Stomach (tissue), 9 donors: Measurements from ENCODE around the gene FAM184B. TPM values are rescaled to one million over a fixed set of nuclear protein-coding genes. Genes with fewer than 3 reads are reported as not detected.

Source experiments
- DNase-seq, 2 donors: peaks; one replicate each; pipeline versions ENCODE4 v3.0.0 to v3.0.0-alpha.2; 2013 to 2019
- H3K27ac ChIP-seq, 5 donors: fragments of 200-600 bp in 4 of 5; sonication (generic) in 4 of 5; one replicate each; pipeline ENCODE4 v1.5.1; 2013 to 2019; ENCODE audit warnings: mild to moderate bottlenecking in 1 of 5, moderate library complexity in 1 of 5
- H3K27me3 ChIP-seq, 3 donors: fragments of 200-600 bp; sonication (generic); one replicate each; pipeline ENCODE4 v1.5.1; 2017 to 2019; ENCODE audit warnings: mixed run types in 1 of 3
- H3K36me3 ChIP-seq, 4 donors: fragments of 200-600 bp; sonication (generic); 1 replicate in 3 of 4; 2 replicates in 1 of 4; pipeline ENCODE4 v1.5.1; 2016 to 2019
- H3K4me1 ChIP-seq, 4 donors: fragments of 200-600 bp; sonication (generic); one replicate each; pipeline ENCODE4 v1.5.1; 2016 to 2019
- H3K4me3 ChIP-seq, 4 donors: fragments of 200-600 bp; sonication (generic) in 3 of 4; one replicate each; pipeline ENCODE4 v1.5.1; 2016 to 2019; ENCODE audit warnings: mild to moderate bottlenecking in 1 of 4
- H3K9me3 ChIP-seq, 4 donors: fragments of 200-600 bp; sonication (generic); one replicate each; pipeline ENCODE4 v1.5.1; 2016 to 2019
- CTCF ChIP-seq, 7 experiments: fragments of 450-650 bp in 4 of 7; fragments of 200-600 bp in 3 of 7; sonication (generic) in 3 of 7; IDR thresholded peaks; one replicate each; pipeline ENCODE4 v1.5.1; 2016 to 2019; ENCODE audit warnings: antibody characterized with exemption in 7 of 7, control low read depth in 2 of 7, mild to moderate bottlenecking in 1 of 7
- EP300 ChIP-seq: sonication (generic); formaldehyde crosslinking; IDR thresholded peaks from one replicate; pipeline ENCODE4 v1.6.1; 2017; ENCODE audit warnings: antibody characterized with exemption
- POLR2A ChIP-seq, 4 donors: fragments of 450-650 bp; IDR thresholded peaks; one replicate each; pipeline ENCODE4 v1.6.1; 2016; ENCODE audit warnings: antibody characterized with exemption in 4 of 4, control low read depth in 2 of 4, mild to moderate bottlenecking in 1 of 4, moderate library complexity in 1 of 4
- POLR2AphosphoS5 ChIP-seq, 3 donors: sonication (generic); formaldehyde crosslinking; IDR thresholded peaks; one replicate each; pipeline ENCODE4 v1.6.1; 2016; ENCODE audit warnings: antibody characterized with exemption in 3 of 3
- WGBS, 5 donors: extraction: QIAGEN DNeasy Blood & Tissue Kit in 3 of 5; methylation state at CpG; one replicate each; pipeline versions ENCODE4 v1.1.5 to v1.1.7; 2013 to 2018; 5-methylcytosine and 5-hydroxymethylcytosine counted together
- intact Hi-C: fragments of 100-400 bp; cut with DNase I; formaldehyde crosslinking; loops from one replicate; pipeline ENCODE4 v1.15.1; 2023; ENCODE audit warnings: low total_unique reads
- polyA plus RNA-seq, 3 donors: library from polyadenylated mRNA; stranded (reverse); fragments of 200-250 nt; gene quantifications; one replicate each; pipeline ENCODE4 v1.2.3, GENCODE V29; 2013
- total RNA-seq, 5 donors: library from RNA; depleted of rRNA; stranded (reverse); fragments of >200 nt; gene quantifications; one replicate each; pipeline versions ENCODE4 v1.1.0 to v1.2.3, GENCODE V29; 2014 to 2016
- donor health status: healthy with polysubstance abuse.
- donor health status: Bipolar disorder and iron deficiency.
- donor health status: healthy.

The FAM184B gene
- total and polyA plus RNA-seq, 8 donors, result 0.08 to 0.18 TPM; not detected in 6

- H3K27ac ChIP-seq, result no peak overlapping the region
- H3K36me3 ChIP-seq, result no peaks in the 10 kb centered on the region
- 76 to 87% (median 81%) methylated on average over 5 of the region's 5 CpGs for WGBS, 5 donors
- DNase-seq, result no peak
- no peaks in the 10 kb centered on the region for H3K27me3 ChIP-seq
- no peaks in the 10 kb centered on the region for H3K4me1 ChIP-seq
- peaks cover 0 to under 1% (median 0%) of the 10 kb centered on the region in 4 donors for H3K9me3 ChIP-seq
- no peak overlapping the region for H3K4me3 ChIP-seq
- intact Hi-C loops, result no loop called here
- TF ChIP-seq CTCF (IDR thresholded peaks at IDR 0.05) (no peak), EP300 (no peak), POLR2AphosphoS5 (IDR thresholded peaks at IDR 0.05) (no peak), POLR2A (IDR thresholded peaks at IDR 0.05) (no peak)
Observed at GRCh38 chr4:17647927-17648326, 133.5 kb downstream of the FAM184B start.

- Histone ChIP-seq H3K36me3 (no peaks in the 10 kb centered on the region), H3K27me3 (no peaks in the 10 kb centered on the region), H3K4me1 (no peaks in the 10 kb centered on the region), H3K27ac (no peak overlapping the region), H3K4me3 (no peak overlapping the region), H3K9me3 (peaks cover 0 to 7% (median under 1%) of the 10 kb centered on the region in 4 donors)
- TF ChIP-seq CTCF (IDR thresholded peaks at IDR 0.05), result no peak
- no peak for TF ChIP-seq EP300
- TF ChIP-seq POLR2A (IDR thresholded peaks at IDR 0.05), result no peak
- no peak for TF ChIP-seq POLR2AphosphoS5 (IDR thresholded peaks at IDR 0.05)
- intact Hi-C loops, result no loop called here
- 79 to 88% (median 84%) methylated on average over 4 to 9 of the region's 9 CpGs for WGBS, 5 donors
- no peak for DNase-seq
Observed at GRCh38 chr4:17647176-17647806, 134.1 kb downstream of the FAM184B start.

- intact Hi-C loops, result no loop called here
- no peak for TF ChIP-seq CTCF (IDR thresholded peaks at IDR 0.05)
- TF ChIP-seq POLR2A (IDR thresholded peaks at IDR 0.05), result no peak
- TF ChIP-seq EP300, result no peak
- no peak for TF ChIP-seq POLR2AphosphoS5 (IDR thresholded peaks at IDR 0.05)
- no peaks in the 10 kb centered on the region for H3K4me1 ChIP-seq
- H3K36me3 ChIP-seq, result no peaks in the 10 kb centered on the region
- no peak overlapping the region for H3K4me3 ChIP-seq
- 61 to 77% (median 76%) methylated on average over 3 of the region's 3 CpGs for WGBS, 5 donors
- H3K27me3 ChIP-seq, result no peaks in the 10 kb centered on the region
- H3K9me3 ChIP-seq, result peaks cover 0 to 13% (median 3%) of the 10 kb centered on the region in 4 donors
- no peak overlapping the region for H3K27ac ChIP-seq
- peak in 1 of 2 donors; percentile 34 for DNase-seq
Observed at GRCh38 chr4:17646693-17647092, 134.7 kb downstream of the FAM184B start.

GRCh38 chr4:17642398-17642783, 139.0 kb downstream of the FAM184B start:
- peaks cover 0 to 13% (median 3%) of the 10 kb centered on the region in 4 donors for H3K9me3 ChIP-seq
- 77 to 92% (median 81%) methylated on average over 1 of the region's 1 CpG for whole genome bisulfite sequencing, 5 donors

More at GRCh38 chr4:17642398-17642783, 139.0 kb downstream of the FAM184B start:
- intact Hi-C loops, result no loop called here
- no peaks in the 10 kb centered on the region for H3K36me3 ChIP-seq
- DNase-seq, result no peak
- H3K4me1 ChIP-seq, result no peaks in the 10 kb centered on the region
- no peaks in the 10 kb centered on the region for H3K27me3 ChIP-seq
- no peak overlapping the region for H3K27ac ChIP-seq
- TF ChIP-seq POLR2AphosphoS5 (IDR thresholded peaks at IDR 0.05) (no peak), POLR2A (IDR thresholded peaks at IDR 0.05) (no peak), EP300 (no peak), CTCF (IDR thresholded peaks at IDR 0.05) (no peak)
- H3K4me3 ChIP-seq, result no peak overlapping the region
